GM18867 (cell line): ENCODE data around the gene CCL3.
A peak's percentile ranks its signal among the peaks of the same experiment; 100 is the strongest.
"Not testable (repeated sequence)": the region's sequence is repeated elsewhere in the genome, so short reads cannot be mapped to it uniquely, and the experiment has no call there.

Experiments used
- ATAC-seq: cut with Tn5 transposase; IDR thresholded peaks from one replicate; pipeline ENCODE4 v1.9.1; 2021; ENCODE audit warnings: mild to moderate bottlenecking, moderate library complexity; ENCODE audit not compliant: unreplicated experiment

The CCL3 gene

DNA sequence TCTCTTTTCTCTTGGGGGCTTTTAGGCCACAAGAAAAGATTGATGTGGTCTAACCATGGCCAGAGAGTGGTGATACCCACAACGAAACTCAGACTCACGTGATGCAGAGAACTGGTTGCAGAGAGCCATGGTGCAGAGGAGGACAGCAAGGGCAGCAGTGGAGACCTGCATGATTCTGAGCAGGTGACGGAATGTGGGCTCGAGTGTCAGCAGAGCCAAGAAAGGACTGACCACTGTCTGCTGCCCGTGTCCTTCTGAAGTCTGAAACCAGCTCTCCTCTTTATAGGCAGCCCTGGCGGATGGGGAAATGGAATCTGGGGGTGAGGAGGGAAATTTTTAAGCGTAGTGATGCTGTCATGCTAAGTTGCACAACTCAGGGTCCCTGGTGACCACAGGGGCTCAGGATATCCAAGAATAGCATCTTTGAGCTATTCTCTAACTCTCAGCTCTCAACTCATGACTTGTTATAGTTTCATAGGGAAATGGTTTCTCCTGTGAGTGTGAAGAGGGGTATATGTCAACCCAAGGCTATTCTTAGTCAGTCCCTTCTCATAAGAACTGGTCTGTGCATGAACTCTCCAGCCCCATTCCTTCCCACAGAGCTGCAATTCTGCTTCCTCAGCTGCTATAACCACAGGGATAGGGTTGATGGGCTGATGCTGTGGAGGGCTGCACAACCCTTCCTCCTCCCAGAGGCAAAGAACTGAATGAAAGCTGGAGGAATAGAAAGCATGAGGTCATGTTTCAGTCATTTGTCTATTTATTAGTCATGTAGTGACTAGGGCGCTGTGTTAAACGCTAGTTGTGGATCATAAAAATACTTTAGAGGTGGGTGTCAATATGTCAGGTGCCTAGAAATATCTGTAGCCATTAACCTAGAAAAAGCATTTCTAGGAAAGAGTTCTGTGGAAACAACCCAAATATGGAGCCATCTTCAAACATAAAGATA lies at the start of gene CCL3:
CCL3 (minus strand) TSS at position 256 of the 949 bp plus-strand sequence; CDS start at position 171, 85 bp downstream.
- ATAC-seq: peak; percentile 58

DNA sequence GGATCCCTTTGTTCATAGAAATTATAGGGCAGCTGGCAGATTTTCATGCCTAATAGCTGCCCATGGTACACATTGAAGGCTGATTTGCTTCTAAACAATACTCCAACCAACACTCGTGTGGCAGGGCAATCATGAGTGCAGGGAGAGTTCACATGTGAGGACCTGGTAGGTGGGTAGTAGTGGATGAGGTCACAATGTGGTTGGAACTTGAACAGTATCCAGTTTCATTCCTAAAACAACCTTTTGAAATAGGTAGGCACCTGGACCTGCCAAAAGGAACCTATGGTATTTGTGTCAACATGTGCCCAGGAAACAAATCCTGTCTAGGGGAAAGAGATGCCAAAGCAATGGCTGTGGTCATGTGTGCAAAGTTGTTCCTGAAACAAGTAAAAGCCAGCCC lies 46.5 kb upstream of the CCL3 start:
- no peak for ATAC-seq

DNA sequence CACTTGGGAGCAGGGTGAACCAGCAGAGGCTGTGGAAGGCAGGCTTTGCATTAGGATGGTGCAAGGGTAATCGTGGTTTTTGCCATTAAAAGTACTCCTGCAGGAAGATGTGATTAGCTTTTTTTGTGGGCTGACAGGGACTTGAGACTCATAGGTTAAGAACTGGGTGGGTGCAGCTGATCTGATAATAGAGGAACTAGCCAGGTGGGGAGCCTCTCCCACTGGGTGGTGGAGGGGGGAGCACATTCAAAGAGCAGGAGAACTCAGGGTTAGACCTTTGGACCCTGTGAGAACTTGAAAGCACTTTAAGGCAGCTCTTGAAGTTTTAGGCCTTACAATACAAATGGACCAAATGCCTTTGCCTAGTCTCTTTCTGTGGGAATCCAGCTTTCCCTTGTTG lies 46.1 kb upstream of the CCL3 start:
- ATAC-seq: no peak

DNA sequence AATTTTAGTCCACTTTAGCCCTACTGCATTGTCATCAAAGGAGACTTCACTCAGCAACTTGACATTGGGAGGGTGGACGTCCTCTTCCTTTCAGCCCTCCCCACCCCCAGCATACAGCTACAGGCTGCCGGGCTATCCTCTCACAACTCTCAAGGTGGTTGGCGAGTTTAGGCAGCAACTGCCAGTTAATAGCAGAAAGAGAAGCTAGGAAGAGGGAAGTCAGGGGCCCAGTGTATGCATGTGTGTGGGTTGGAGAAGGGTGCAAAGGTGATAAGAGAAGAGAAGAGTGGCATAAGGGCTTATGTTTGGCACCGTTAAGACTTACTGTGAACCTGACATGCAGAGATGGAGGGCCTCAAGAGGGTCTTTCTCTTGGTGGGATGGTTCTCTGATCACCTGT lies 45.5 kb upstream of the CCL3 start:
- no peak for ATAC-seq

DNA sequence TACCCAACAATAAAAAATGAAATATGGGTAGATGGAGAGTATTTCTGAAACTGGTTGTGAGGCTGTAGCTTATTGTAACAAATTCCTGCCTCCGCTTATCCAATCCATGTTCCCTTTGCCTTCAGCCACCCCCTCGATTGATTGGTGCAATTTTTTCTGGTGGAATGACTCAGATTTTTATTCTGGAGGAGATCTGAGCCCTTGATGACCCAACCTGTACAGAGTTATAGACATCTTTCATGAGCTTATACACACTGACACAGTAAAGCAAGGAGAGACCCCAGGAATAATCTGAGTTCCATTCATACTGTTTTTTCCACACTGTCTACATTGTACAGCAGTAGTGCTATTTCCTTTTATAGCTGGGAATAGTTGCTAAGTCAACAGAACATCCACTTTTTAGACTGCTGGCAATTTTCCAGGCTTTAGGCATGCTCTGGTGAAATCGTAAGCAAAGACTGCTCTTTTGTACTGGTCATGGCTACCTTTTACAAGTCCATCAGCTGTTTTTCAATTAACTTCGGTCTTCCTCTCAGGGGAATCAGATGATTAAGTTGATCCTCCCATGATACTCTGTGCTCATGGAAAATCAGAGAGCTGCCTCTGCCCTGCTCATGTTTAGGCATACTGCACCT lies 43.8 kb upstream of the CCL3 start:
- ATAC-seq: no peak

DNA sequence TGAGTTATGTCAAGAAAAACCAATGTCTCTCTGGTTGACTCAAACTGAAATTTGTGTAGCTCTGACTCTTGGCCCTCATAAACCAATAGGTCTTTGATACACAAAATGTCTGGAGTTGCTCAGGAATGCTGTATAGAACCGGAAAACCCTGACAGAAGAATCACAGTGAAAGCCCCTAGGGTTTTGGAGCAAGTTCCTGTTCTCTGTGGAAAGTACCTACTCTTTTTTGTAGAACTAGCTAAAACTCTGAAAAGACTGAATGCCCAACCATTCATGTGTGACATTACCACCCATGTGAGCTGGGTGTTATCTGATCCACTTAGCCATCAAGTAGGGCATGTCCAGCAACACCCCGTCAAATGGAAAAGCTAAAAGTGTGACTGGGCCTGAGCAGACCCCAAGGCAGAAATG lies 42.5 kb upstream of the CCL3 start:
- no peak for ATAC-seq

DNA sequence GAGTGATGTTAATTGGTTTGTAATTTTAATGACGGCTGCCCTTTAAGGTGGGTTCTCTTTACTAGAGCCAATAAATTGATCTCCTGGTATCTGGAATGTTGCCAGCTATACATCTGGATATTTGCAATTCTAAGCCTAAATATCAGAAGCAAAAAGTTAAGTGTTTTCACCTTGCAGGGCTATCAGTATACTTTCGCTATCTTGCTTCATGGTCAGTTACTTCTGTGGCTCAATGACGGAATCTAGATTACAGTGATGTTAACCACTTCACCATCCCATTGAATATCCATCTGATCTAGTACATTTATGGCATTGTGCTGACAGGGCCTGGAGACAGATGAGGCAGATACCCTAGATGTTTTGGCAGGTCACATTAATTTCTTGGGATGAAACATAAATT lies 42.0 kb upstream of the CCL3 start:
- no peak for ATAC-seq

DNA sequence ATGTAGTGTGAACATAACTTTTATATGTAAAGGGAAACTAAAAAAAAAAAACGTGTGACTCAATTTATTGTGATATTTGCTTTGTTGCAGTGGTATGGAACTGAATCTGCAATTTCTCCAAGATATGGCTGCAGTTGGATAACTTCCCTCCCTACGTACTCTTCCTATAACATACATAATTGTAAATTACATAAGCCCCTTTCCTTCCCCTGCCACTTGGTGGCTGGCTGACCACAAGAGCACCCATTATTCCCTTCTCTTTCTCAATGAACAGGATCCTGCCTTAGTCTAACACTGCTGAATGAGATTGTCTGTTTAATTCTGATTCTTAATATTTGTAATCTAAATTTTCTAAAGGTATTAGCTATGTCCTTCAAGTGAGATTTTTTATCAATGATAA lies 41.5 kb upstream of the CCL3 start:
- ATAC-seq: no peak

DNA sequence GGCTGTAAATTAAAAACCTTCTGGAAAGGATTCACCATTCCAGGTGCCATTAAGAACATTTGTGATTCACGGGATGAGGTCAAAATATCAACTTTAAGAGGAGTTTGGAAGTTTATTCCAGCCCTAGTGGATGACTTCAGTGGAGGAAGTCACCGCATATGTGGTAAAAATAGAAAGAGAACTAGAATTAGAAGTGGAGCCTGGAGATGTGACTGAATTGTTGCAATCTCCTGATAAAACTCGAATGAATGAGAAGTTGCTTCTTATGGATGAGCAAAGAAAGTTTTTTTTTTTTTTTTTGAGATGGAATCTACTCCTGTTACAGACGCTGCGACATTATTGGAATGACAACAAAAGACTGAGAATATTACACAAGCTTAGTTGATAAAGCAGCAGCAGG lies 40.4 kb upstream of the CCL3 start:
- ATAC-seq: no peak

DNA sequence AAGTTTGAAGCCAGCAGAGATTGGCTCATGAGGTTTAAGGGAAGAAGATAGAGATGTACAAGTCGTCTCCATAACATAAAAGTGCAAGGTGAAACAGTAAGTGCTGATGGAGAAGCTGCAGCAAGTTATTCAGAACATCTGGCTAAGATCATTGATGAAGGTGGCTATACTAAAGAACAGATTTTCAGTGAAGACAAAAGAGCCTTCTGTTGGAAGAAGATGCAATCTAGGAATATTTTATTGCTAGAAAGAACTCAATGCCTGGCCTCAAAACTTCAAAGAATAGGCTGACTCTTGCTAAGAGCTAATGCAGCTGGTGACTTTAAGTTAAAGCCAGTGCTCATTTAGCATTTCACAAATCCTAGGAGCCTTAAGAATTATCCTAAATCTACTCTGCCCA lies 39.7 kb upstream of the CCL3 start:
- ATAC-seq: no peak

DNA sequence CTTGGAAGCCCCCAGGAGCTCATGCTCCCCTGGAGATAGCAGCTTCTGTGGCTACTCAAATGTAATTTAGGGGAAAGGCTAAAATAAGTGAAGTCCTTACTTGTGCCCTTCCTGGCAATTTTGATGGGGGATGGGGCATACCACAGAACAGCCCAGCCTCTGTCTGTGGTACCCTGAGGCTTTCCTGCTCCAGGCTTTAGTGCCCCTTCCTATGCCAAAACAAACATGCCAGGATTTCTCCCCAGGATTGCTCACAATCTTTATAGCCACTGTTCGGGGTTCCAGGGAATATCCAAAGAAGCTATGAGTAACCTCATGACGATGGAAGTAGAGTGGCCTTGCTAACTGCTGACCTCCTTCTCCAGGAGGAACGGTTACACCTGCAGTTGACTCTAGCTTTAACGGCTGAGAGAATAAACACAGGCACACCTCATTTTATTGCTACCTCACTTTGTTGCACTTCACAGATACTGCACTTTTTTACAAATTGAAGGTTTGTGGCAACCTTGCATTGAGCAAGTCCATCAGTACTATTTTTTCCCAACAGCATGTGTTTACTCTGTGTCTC lies 38.6 kb upstream of the CCL3 start:
- ATAC-seq: no peak

DNA sequence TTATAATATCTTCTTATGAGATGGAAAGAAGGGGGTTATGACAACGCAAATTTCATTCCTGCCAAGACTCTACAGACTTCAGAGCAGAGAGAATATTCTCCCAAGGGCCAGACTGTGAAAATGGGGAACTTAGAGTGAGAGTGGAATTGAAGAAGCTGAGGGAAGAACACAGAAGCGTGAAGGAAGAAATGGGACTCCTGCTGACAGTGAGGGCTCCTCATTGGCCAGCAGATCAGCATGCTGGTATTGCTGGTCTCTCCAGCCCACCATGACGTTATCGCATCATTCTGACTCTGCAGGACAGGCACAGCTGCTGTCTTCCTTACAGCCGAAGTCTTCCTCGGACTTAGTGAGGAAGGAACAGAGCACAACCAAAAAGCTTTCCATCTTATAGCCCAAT lies 38.0 kb upstream of the CCL3 start:
- ATAC-seq: no peak

DNA sequence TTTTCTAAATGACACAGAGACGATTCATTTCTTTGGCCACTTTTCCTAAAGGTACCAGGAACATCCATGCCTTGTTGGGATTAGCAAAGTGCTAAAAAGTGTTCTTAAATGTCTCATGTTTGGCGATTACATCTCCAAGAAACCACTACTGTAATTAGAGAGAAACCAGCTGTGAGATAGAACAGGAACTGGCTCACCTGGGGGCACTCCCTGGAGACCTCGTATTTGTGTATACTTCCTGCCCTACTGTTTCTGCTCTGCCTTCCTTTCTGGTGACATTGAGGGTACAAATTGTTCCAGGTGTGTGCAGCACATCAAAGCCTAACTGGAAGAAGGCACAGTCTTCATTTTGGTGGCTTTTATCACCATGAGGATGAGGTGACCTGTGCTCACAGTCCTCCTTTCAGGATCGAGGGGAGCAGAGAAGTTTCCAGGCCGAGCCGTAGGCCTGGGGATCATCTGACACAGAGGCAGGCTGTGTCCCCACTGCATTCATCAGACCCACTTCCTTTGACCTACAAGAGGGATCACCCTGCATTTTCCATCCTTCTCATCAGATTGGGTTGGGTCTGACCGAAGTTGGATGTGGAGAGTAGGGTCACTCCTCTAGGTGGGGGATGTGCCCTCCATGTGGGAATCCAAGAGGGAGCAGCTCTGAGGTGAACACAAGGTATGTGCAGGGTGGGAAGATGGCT lies 37.4 kb upstream of the CCL3 start:
- no peak for ATAC-seq

DNA sequence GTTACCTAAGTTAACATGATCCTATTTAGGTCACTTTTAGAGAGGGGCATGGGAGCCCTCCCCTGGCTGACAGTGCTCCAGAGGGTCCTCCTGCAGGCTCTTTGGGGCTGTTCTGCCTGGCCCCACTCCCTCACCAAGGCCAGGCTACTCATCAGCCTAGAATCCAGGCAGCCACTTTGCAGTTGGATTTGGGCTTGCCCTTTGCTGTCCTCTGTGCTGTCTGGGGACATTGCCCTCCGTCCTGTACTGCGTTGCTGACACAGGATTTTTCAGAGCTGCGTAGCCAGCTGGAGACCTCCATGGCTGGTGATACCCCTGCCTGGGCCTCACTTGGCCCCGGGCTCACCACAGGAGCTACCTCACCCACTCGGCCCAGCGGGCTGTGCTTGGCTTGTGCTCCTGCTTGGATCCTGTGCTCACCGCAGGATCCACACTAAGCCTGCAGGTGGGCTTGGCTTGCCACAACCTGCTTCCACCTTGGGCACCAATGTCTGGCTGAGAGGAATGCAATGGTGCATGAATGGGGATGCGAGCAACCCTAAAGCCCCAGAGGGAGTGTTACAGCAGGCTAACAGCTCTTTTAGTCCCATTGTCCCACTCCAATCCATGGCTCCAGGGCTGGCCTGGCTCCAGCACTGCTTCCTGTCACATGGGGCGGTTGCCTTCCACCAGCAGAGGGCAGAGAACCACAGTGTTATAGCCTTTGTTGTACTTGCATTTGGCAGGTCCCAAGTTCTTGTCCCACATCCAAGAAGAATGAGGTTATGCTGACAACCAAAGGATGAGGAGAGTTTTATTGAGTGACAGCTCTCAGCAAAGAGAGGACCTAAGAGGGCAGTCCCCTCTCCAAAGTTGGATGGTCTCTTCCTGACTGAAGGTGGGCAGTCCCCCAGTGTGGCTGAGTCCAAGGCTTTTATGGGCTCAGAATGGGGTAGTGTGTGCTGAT lies 35.2 kb upstream of the CCL3 start:
- ATAC-seq: no peak

DNA sequence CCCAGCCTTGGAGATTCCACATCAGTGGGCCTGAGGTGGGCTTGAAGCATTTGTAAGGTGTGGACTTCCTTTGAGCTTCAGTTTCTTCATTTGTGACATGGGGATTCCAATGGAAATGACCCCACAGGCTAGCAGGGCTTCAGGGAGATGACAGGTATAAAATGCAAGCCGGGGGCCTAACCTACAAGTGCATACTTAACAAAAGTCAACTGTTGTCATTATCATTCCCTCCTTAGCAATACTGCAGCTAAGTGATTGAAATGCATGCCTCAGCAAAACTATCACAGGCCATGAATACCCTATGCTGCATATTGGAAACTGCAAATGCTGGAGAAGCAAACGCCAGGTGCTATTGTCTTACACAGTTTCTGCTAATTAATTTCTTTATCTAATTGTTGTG lies 33.5 kb upstream of the CCL3 start:
- no peak for ATAC-seq

DNA sequence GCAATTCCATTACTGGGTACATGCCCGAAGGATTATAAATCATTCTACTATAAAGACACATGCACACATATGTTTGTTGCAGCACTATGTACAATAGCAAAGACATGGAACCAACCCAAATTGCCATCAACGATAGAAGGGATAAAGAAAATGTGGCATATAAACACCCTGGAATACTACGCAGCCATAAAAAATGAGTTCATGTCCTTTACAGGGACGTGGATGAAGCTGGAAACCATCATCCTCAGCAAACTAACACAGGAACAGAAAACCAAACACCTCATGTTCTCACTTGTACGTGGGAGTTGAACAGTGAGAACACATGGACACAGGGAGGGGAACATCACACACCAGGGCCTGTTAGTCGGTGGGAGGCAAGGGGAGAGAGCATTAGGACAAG lies 31.2 kb upstream of the CCL3 start:
- ATAC-seq: not testable (repeated sequence)

DNA sequence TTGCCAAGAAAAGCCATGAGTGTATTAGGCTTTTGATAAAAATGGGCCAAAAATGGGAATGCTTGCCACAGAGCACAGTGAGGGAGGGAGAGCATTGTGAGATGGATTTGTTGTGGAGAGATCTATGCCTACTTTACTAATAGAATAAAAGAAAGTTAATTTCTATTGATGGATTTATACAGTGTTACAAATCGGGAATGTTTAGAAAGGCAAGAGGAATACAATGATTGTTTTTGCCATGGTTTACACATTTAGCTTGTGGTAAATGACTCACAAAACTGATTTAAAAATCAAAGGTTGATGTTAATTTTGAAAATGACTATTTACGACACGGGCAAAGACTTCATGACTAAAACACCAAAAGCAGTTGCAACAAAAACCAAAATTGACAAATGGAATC lies 30.3 kb upstream of the CCL3 start:
- no peak for ATAC-seq

DNA sequence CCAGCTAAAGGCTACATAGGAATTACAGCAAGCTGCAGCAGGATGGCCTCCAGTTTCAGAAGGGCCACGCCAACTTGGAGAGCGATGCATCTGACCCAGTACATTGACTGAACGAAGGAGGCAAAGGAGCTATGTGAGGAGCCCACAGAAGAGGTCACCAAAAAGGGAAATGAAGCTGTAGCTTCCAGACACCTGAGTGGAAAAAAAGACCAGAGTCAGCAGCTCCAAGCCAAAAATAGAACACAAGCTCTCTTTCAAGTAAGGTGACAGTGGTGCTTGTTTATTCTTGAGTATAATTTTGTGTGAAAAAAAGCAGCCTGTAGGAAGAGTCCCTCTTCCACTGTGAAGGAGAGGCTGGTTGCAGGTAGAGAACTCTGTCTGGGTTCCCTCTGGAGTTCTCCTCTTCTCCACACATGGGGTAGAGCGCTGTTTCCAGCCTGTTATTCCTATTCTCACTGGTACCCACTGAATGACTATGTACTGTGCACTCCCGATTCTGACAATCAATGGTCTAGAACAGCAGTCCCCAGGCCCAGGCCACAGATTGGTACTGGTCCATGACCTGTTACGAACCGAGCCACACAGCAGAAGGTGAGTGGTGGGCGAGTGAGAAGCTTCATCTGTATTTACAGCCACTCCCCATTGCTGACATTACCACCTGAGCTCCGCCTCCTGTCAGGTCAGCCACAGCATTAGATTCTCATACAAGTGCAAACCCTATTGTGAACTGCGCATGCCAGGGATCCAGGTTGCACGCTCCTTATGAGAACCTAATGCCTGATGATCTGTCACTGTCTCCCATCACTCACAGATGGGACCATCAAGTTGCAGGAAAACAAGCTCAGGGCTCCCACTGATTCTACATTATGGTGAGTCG lies 28.8 kb upstream of the CCL3 start:
- ATAC-seq: no peak
